ENCODE results near the gene MEIOB. TPM values are rescaled to one million over a fixed set of nuclear protein-coding genes. Genes with fewer than 3 reads are reported as not detected.

MEIOB gene
- total RNA-seq, 1 donor from 2014 or later: not detected

DNA sequence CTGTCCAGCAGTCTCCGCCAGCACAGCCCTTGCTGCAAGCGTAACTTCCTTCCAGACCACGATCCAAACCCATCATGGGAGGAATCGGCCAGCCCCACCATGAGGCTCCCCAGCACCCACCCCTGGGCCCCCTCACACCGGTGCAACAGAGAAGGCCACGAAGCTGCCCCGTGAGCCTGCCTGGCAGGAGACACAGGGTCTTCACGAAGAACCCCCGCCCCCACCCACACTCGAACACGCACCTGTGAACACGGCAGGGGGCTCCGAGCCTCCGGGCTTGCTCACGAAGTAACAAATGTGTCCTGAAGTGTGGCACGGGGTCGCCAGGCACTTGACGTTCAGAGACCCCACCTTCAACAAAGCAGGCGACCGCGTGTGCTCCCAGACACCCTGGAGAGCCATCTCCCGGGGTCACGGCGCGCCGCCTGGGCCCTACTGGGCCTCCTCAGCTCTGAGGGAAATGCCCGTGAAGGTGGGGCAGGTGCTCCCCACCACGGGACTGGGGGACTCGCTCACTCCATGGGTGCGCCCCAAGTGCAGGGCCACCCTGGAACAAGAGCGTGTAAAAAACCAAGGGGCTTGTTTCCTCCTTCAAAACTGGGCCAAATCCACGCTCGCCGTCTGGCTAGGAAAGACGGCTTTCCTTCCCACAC is 53.0 kb downstream of the MEIOB start:
- Mint-ChIP-seq H3K36me3 (peaks cover 9% of the 10 kb centered on the region), H3K4me1 (no peaks in the 10 kb centered on the region), H3K4me3 (no peak overlapping the region), H3K27me3 (ENCODE audit: low read depth) (no peaks in the 10 kb centered on the region), H3K27ac (no peak overlapping the region), H3K9me3 (no peaks in the 10 kb centered on the region)
- TF ChIP-seq, protein P1, sequence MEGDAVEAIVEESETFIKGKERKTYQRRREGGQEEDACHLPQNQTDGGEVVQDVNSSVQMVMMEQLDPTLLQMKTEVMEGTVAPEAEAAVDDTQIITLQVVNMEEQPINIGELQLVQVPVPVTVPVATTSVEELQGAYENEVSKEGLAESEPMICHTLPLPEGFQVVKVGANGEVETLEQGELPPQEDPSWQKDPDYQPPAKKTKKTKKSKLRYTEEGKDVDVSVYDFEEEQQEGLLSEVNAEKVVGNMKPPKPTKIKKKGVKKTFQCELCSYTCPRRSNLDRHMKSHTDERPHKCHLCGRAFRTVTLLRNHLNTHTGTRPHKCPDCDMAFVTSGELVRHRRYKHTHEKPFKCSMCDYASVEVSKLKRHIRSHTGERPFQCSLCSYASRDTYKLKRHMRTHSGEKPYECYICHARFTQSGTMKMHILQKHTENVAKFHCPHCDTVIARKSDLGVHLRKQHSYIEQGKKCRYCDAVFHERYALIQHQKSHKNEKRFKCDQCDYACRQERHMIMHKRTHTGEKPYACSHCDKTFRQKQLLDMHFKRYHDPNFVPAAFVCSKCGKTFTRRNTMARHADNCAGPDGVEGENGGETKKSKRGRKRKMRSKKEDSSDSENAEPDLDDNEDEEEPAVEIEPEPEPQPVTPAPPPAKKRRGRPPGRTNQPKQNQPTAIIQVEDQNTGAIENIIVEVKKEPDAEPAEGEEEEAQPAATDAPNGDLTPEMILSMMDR (IDR thresholded peaks at IDR 0.05; ENCODE audit: unreplicated experiment): no peak
- DNase-seq (ENCODE audit: low spot score in 2 of 2, unreplicated experiment in 2 of 2): no peak

DNA sequence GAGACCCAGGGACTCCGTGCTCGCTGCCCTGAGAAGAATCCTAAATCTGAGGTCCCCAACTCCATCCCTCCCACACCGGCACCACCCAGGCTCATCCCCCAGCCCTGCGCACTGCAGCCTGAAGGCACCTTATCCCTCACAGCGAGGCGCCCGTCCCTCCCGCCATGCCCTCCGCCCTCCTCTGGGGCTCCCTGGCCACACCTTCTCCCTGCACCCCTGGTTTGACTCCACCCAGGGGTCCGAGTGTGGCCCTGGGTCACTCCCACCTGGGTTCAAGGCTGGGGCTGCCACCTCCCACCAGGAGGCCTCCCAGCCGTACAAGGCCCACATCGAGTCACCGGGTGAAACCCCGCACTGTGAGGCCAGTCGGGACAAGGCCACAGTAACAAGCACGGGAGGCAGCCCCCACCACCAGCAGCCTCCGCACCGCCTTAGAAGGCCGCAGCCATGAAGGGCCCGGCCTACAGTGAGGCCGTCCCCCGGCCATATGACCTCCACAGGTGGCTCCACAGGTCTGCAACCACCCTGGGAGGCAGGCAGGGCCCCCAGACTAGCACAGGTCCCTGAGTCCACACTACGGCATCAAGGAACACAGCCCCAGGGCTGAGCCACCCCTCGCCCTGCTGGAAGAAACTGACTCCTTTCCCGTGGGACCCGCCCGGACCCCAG is 53.6 kb downstream of the MEIOB start:
- Mint-ChIP-seq H3K4me1 (no peaks in the 10 kb centered on the region), H3K27me3 (ENCODE audit: low read depth) (no peaks in the 10 kb centered on the region), H3K27ac (no peak overlapping the region), H3K4me3 (no peak overlapping the region), H3K9me3 (no peaks in the 10 kb centered on the region), H3K36me3 (peaks cover 14% of the 10 kb centered on the region)
- DNase-seq (ENCODE audit: low spot score in 2 of 2, unreplicated experiment in 2 of 2): no peak
- TF ChIP-seq, protein P1 (IDR thresholded peaks at IDR 0.05; ENCODE audit: unreplicated experiment): no peak

DNA sequence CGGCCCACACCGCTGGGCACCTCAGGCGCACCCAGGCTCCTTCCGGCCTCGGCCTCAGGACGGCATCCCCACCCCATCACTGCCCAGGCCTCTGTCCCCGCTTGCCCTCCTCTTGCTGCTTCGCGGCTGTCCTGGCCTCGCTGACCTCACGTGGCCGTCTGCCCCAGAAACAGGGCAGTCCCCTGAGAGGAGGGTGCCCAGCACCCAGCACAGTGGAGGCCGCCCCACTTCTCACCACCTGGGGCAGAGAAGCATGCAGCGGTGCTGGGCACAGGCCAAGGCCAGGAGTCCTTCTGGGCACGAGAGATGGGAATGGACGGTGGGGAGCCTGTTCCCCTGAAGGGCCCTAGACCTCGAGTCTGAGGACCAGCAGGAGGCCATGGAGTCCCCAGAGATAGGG is 54.2 kb downstream of the MEIOB start:
- no peak overlapping the region for H3K27ac Mint-ChIP-seq
- no peak for DNase-seq (ENCODE audit: low spot score in 2 of 2, unreplicated experiment in 2 of 2)
- H3K27me3 Mint-ChIP-seq (ENCODE audit: low read depth): no peaks in the 10 kb centered on the region
- H3K4me1 Mint-ChIP-seq: no peaks in the 10 kb centered on the region
- TF ChIP-seq, protein P1 (IDR thresholded peaks at IDR 0.05; ENCODE audit: unreplicated experiment): no peak
- H3K4me3 Mint-ChIP-seq: no peak overlapping the region
- H3K9me3 Mint-ChIP-seq: no peaks in the 10 kb centered on the region
- H3K36me3 Mint-ChIP-seq: peaks cover 14% of the 10 kb centered on the region

DNA sequence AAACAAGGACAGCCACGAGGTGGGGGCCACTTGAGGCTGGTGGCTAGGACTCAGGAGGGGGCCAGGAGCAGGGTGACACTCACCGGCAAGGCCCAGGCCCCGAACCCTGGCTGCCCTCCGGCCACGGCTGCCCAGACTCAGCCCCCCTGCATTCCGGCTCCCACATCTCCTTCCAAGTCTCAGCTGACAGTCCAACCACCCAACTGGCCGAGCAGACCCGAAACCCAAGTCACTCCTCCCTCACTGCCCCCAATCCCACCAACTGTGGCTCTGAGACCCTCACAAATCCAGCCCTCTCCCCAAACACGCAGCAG is 54.7 kb downstream of the MEIOB start:
- Mint-ChIP-seq H3K4me3 (no peak overlapping the region), H3K4me1 (no peaks in the 10 kb centered on the region), H3K27ac (no peak overlapping the region), H3K36me3 (peaks cover 14% of the 10 kb centered on the region), H3K9me3 (no peaks in the 10 kb centered on the region), H3K27me3 (ENCODE audit: low read depth) (no peaks in the 10 kb centered on the region)
- TF ChIP-seq, protein P1 (IDR thresholded peaks at IDR 0.05; ENCODE audit: unreplicated experiment): no peak
- DNase-seq (ENCODE audit: low spot score in 2 of 2, unreplicated experiment in 2 of 2): no peak

DNA sequence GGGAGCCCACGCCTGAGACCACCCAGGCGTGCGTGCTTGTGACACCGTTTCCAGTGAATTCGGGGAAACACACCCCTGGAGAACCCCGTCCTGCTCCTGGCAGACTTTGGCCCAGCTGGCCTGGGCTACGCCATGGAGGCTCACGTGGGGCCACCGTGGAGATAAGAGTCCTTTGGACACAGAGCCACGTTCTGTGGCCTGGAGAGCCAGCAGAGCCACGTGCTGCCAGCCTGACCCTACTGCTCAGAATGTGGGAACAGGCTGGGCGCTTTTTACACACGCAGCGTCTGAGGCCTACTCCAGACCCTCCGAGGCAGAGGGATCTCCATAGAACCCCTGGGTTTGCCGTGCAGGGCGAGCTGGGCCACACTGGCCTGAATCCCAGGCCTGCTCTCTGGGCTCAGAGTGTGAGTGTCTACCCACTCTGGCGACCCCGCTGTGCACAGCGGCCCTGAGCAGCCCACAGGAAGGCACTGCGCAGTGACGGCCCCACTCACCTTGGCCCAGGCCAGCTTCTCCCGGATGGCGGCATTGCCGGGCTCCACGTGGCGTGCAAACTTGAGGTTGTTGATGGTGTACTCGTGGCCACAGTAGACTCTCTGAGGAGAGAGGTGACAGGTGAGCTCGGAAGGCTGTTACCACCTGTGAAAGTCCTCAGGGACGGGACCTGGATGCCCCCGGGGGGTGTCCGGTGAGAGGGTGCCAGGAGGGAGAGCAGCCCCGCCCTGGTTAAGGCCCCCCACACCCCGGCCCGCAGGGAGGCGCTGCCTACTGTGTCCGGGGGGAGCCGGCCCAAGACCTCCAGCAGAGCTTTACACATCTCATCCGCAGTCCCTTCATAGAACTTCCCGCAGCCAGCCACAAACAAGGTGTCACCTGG is 55.3 kb downstream of the MEIOB start:
- Mint-ChIP-seq H3K4me3 (no peak overlapping the region), H3K27me3 (ENCODE audit: low read depth) (no peaks in the 10 kb centered on the region), H3K27ac (no peak overlapping the region), H3K4me1 (no peaks in the 10 kb centered on the region), H3K9me3 (no peaks in the 10 kb centered on the region), H3K36me3 (peaks cover 14% of the 10 kb centered on the region)
- DNase-seq (ENCODE audit: low spot score in 2 of 2, unreplicated experiment in 2 of 2): no peak
- TF ChIP-seq, protein P1 (IDR thresholded peaks at IDR 0.05; ENCODE audit: unreplicated experiment): no peak

Data from mesothelial cell of epicardium (in vitro differentiated cells).